Activated CD8-positive, alpha-beta memory T cell treated with anti-CD3 and anti-CD28 coated beads, Interleukin-2, amount 10 ng/mL, durations not matched to agents 7 days and 5 days (primary cell): Measurements from ENCODE around the gene MBD2. TPM values are rescaled to one million over a fixed set of nuclear protein-coding genes. Genes with fewer than 3 reads are reported as not detected.
"Not testable (repeated sequence)": the region's sequence is repeated elsewhere in the genome, so short reads cannot be mapped to it uniquely, and the experiment has no call there.

Source experiments
- ATAC-seq: fragments of 150-1000 bp; cut with Tn5 transposase; one replicate; pipeline ENCODE4 v1.10.0; 2021; ENCODE audit warnings: moderate library complexity
- CTCF ChIA-PET: fragments of 350-600 bp; sonication (Branson Sonifier 250); formaldehyde crosslinking; loops from one replicate; lab custom pipeline; 2021; ENCODE audit warnings: antibody characterized with exemption; lab: Charles Lee
- DNase-seq: peaks from one replicate; pipeline ENCODE4 v3.0.0-alpha.2; 2020
- H3K27ac Mint-ChIP-seq: one replicate; pipeline ENCODE4 v1.8.0; 2021; ENCODE audit warnings: mild to moderate bottlenecking, mixed read lengths
- H3K27me3 Mint-ChIP-seq: one replicate; pipeline ENCODE4 v1.8.0; 2021; ENCODE audit warnings: mixed read lengths
- H3K36me3 Mint-ChIP-seq: one replicate; pipeline ENCODE4 v1.8.0; 2021; ENCODE audit warnings: mild to moderate bottlenecking, mixed read lengths
- H3K4me1 Mint-ChIP-seq: one replicate; pipeline ENCODE4 v1.8.0; 2021; ENCODE audit warnings: mixed read lengths
- H3K4me3 Mint-ChIP-seq: one replicate; pipeline ENCODE4 v1.8.0; 2021; ENCODE audit warnings: mild to moderate bottlenecking, moderate library complexity, mixed read lengths
- H3K9me3 Mint-ChIP-seq: one replicate; pipeline ENCODE4 v1.8.0; 2022; ENCODE audit warnings: low read depth, mixed read lengths
- total RNA-seq, 2 experiments: library from RNA; stranded (reverse); gene quantifications; one replicate each; pipeline ENCODE4 v1.2.3, GENCODE V29; 2021

MBD2 gene
- total RNA-seq, 2 experiments from 2014 or later = 148 to 178 TPM

GRCh38 chr18:54232485-54233227 is 8.2 kb upstream of the MBD2 start:
- CTCF ChIA-PET = no interaction called here
- Mint-ChIP-seq H3K27ac (no peak overlapping the region), H3K27me3 (peaks cover 16% of the 10 kb centered on the region), H3K9me3 (no peaks in the 10 kb centered on the region), H3K4me3 (no peak overlapping the region), H3K36me3 (peaks cover 4% of the 10 kb centered on the region), H3K4me1 (peaks cover 13% of the 10 kb centered on the region)
- ATAC-seq (no peak), DNase-seq (no peak)

GRCh38 chr18:54229421-54230059 is 5.1 kb upstream of the MBD2 start:
- Mint-ChIP-seq H3K27ac (peak overlapping the region; percentile 52), H3K4me3 (no peak overlapping the region), H3K27me3 (peaks cover 3% of the 10 kb centered on the region), H3K9me3 (no peaks in the 10 kb centered on the region), H3K4me1 (peaks cover 22% of the 10 kb centered on the region), H3K36me3 (peaks cover 5% of the 10 kb centered on the region)
- ATAC-seq (peak; percentile 25), DNase-seq (no peak)
- CTCF ChIA-PET = interaction anchor here (1.0 kb wide), 1 partner anchor 40 kb away, joined by 3 read pairs; the partner anchor contains the start of gene POLI

- Mint-ChIP-seq H3K4me1 (peaks cover 23% of the 10 kb centered on the region), H3K36me3 (peaks cover 5% of the 10 kb centered on the region), H3K27ac (no peak overlapping the region), H3K27me3 (no peaks in the 10 kb centered on the region), H3K9me3 (no peaks in the 10 kb centered on the region), H3K4me3 (no peak overlapping the region)
- DNase-seq = no peak
- no peak for ATAC-seq
- CTCF ChIA-PET = no interaction called here
These were observed 3.9 kb upstream of the MBD2 start for GRCh38 chr18:54228364-54228763.

- Mint-ChIP-seq H3K4me1 (peaks cover 47% of the 10 kb centered on the region), H3K27ac (peak overlapping the region; percentile 95), H3K4me3 (peak overlapping the region; percentile 96), H3K36me3 (peaks cover 25% of the 10 kb centered on the region), H3K27me3 (no peaks in the 10 kb centered on the region), H3K9me3 (no peaks in the 10 kb centered on the region)
- peak; percentile 9 for ATAC-seq
- CTCF ChIA-PET = interaction anchor here (0.6 to 2.1 kb wide), 16 partner anchors 12 to 169 kb away, joined by 3 to 53 read pairs (median 4); partner anchors contain the start of genes C18orf54, POLI and STARD6
- DNase-seq = peak; percentile 64
These were observed 764 bp downstream of the MBD2 start for GRCh38 chr18:54223568-54224241.

- H3K9me3 Mint-ChIP-seq = no peaks in the 10 kb centered on the region
- H3K4me1 Mint-ChIP-seq = peaks cover 52% of the 10 kb centered on the region
These were observed 1.4 kb downstream of the MBD2 start for GRCh38 chr18:54222922-54223567.

GRCh38 chr18:54220406-54220805 is 4.1 kb downstream of the MBD2 start:
- CTCF ChIA-PET = interaction anchor here (0.8 to 2.5 kb wide), 4 partner anchors 10 to 46 kb away, joined by 3 to 9 read pairs (median 4); no protein-coding TSS in a partner anchor

More at GRCh38 chr18:54222922-54223567, 1.4 kb downstream of the MBD2 start:
- Mint-ChIP-seq H3K4me3 (peak overlapping the region; percentile 96), H3K36me3 (peaks cover 25% of the 10 kb centered on the region), H3K27ac (peak overlapping the region; percentile 95), H3K27me3 (no peaks in the 10 kb centered on the region)
- ATAC-seq (peak; percentile 24), DNase-seq (peak; percentile 76)
- CTCF ChIA-PET = interaction anchor here (0.6 to 2.1 kb wide), 19 partner anchors 9 to 169 kb away, joined by 3 to 53 read pairs (median 4); partner anchors contain the start of genes C18orf54, POLI and STARD6

GRCh38 chr18:54218803-54219202 is 5.7 kb downstream of the MBD2 start:
- H3K27ac Mint-ChIP-seq, H3K9me3 Mint-ChIP-seq, ATAC-seq, H3K4me3 Mint-ChIP-seq, DNase-seq, H3K27me3 Mint-ChIP-seq: not testable (repeated sequence)
- Mint-ChIP-seq H3K36me3 (peaks cover 33% of the 10 kb centered on the region), H3K4me1 (peaks cover 63% of the 10 kb centered on the region)
- CTCF ChIA-PET = interaction anchor here (1.4 to 1.7 kb wide), 3 partner anchors 16 to 51 kb away, joined by 3 to 6 read pairs (median 4); partner anchors contain the start of gene POLI

More at GRCh38 chr18:54220406-54220805, 4.1 kb downstream of the MBD2 start:
- Mint-ChIP-seq H3K4me1 (peaks cover 64% of the 10 kb centered on the region), H3K36me3 (peaks cover 27% of the 10 kb centered on the region), H3K27me3 (no peaks in the 10 kb centered on the region), H3K4me3 (no peak overlapping the region), H3K27ac (no peak overlapping the region), H3K9me3 (no peaks in the 10 kb centered on the region)
- no peak for ATAC-seq
- no peak for DNase-seq

- CTCF ChIA-PET = interaction anchor here (0.6 to 1.5 kb wide), 3 partner anchors 16 to 753 kb away, joined by 3 to 6 read pairs (median 3); partner anchors contain the start of gene POLI
- DNase-seq = no peak
- ATAC-seq = no peak
- Mint-ChIP-seq H3K36me3 (peaks cover 31% of the 10 kb centered on the region), H3K4me3 (no peak overlapping the region), H3K27ac (no peak overlapping the region), H3K9me3 (no peaks in the 10 kb centered on the region), H3K27me3 (no peaks in the 10 kb centered on the region), H3K4me1 (peaks cover 62% of the 10 kb centered on the region)
These were observed 6.2 kb downstream of the MBD2 start for GRCh38 chr18:54218299-54218698.

- Mint-ChIP-seq H3K9me3 (no peaks in the 10 kb centered on the region), H3K4me1 (peaks cover 55% of the 10 kb centered on the region), H3K27ac (no peak overlapping the region), H3K36me3 (peaks cover 28% of the 10 kb centered on the region), H3K27me3 (no peaks in the 10 kb centered on the region), H3K4me3 (no peak overlapping the region)
- CTCF ChIA-PET = interaction anchor here (0.6 to 1.5 kb wide), 5 partner anchors 15 to 753 kb away, joined by 3 to 6 read pairs (median 3); partner anchors contain the start of genes C18orf54, POLI and STARD6
- ATAC-seq = no peak
- DNase-seq = no peak
These were observed 6.8 kb downstream of the MBD2 start for GRCh38 chr18:54217624-54218023.

GRCh38 chr18:54215069-54215468 is 9.4 kb downstream of the MBD2 start:
- H3K4me3 Mint-ChIP-seq = no peak overlapping the region
- peaks cover 19% of the 10 kb centered on the region for H3K36me3 Mint-ChIP-seq
- peaks cover 54% of the 10 kb centered on the region for H3K4me1 Mint-ChIP-seq
- H3K9me3 Mint-ChIP-seq = no peaks in the 10 kb centered on the region
- no peak overlapping the region for H3K27ac Mint-ChIP-seq
- H3K27me3 Mint-ChIP-seq = no peaks in the 10 kb centered on the region
- no peak for DNase-seq
- CTCF ChIA-PET = interaction anchor here (1.5 kb wide), 1 partner anchor 8 kb away, joined by 4 read pairs; no protein-coding TSS in a partner anchor
- no peak for ATAC-seq

GRCh38 chr18:54210463-54210862 is 14.0 kb downstream of the MBD2 start:
- Mint-ChIP-seq H3K9me3 (no peaks in the 10 kb centered on the region), H3K27ac (no peak overlapping the region), H3K4me1 (peaks cover 49% of the 10 kb centered on the region), H3K36me3 (peaks cover 18% of the 10 kb centered on the region), H3K27me3 (no peaks in the 10 kb centered on the region), H3K4me3 (no peak overlapping the region)
- DNase-seq = no peak
- CTCF ChIA-PET = interaction anchor here (2.4 kb wide), 1 partner anchor 11 kb away, joined by 9 read pairs; no protein-coding TSS in a partner anchor
- no peak for ATAC-seq

- H3K27me3 Mint-ChIP-seq = no peaks in the 10 kb centered on the region
- H3K4me3 Mint-ChIP-seq = no peak overlapping the region
- no peaks in the 10 kb centered on the region for H3K9me3 Mint-ChIP-seq
- peaks cover 17% of the 10 kb centered on the region for H3K36me3 Mint-ChIP-seq
- H3K27ac Mint-ChIP-seq = peak overlapping the region; percentile 48
- DNase-seq (no peak), ATAC-seq (peak; percentile 53)
- CTCF ChIA-PET = interaction anchor here (2.4 kb wide), 1 partner anchor 11 kb away, joined by 9 read pairs; no protein-coding TSS in a partner anchor
- H3K4me1 Mint-ChIP-seq = peaks cover 46% of the 10 kb centered on the region
These were observed 14.8 kb downstream of the MBD2 start for GRCh38 chr18:54209471-54210180.
